ENCODE measurements around the gene CLPSL2.

CLPSL2 gene

DNA sequence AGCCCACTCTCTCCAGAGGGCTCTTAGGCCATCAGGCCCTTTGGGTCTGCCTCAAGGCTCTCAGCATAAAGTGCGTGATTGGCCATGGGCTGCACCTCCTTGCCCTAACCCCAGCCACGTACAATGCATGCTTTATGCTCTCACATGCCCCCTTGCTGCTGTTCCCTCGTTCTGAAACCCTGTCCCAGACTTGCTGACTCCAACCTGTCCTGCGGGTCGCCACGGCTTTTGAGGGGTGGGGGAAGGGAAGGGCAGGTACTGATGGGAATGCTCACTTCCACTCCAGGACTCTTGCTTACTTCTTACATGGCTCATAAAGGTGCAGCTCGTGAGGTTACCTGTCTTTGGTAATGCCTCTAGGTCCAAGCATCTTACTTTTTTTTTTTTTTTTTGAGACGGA, 33.6 kb upstream of the CLPSL2 start:
- in situ Hi-C loops (cut with HindIII; ENCODE audit: low sequenced_read_pairs) = loop anchor here (25.0 kb wide), 1 partner anchor 181 kb away; no protein-coding TSS in a partner anchor

DNA sequence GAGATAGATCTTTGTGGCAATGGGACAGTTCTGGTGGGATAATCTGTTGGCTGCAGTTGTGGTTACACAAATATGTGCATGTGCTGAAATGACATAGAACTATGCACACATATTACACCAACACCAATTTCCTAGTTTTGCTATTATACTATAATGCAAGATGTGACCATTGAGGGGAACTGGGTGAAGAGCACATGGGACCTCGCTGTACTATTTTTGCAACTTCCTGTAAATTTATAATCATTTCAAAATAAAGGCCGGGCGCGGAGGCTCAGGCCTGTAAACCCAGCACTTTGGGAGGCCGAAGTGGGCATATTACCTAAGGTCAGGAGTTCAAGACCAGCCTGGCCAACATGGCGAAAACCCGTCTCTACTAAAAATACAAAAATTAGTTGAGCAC, 30.9 kb upstream of the CLPSL2 start:
- in situ Hi-C loops (cut with HindIII; ENCODE audit: low sequenced_read_pairs) = loop anchor here (25.0 kb wide), 1 partner anchor 183 kb away; no protein-coding TSS in a partner anchor

DNA sequence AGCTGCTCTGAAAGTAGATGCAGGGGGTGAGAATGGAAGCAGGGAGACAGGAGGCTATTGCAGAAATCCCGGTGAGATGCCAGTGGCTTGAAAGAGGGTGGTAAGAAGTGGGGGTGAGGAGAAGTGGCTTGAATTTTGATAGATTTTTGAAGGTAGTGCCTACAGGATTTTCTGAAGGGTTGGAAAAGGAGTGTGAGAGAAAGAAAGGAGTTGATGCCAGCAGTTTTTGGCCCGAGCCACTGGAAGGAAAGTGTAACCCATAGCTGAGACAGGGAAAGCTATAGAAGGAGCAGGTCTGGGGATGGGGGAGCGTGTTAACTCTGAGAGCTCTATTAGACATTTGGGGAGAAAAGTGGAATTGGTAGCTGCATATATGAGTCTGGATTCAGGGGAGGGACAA, 29.9 kb upstream of the CLPSL2 start:
- in situ Hi-C loops (cut with HindIII; ENCODE audit: low sequenced_read_pairs) = loop anchor here (25.0 kb wide), 1 partner anchor 184 kb away; no protein-coding TSS in a partner anchor

DNA sequence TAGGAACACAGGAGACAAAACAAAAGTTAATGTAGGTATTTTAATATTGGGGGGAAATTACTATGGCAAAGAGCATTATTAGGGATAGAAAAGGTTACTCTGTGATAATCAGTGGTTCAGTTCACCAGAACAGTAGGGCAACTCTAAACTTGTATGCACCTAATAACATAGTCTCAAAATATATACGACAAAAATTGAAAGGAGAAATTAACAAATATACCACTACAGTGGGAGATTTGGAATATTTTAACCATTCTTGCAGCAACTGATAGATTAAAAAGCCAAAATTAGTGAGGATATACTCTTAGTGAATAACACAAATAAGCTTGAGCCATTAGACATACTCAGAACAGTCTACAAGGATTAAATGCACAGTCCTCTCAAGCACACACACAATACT, 28.5 kb upstream of the CLPSL2 start:
- in situ Hi-C loops (cut with HindIII; ENCODE audit: low sequenced_read_pairs) = loop anchor here (25.0 kb wide), 1 partner anchor 186 kb away; no protein-coding TSS in a partner anchor

DNA sequence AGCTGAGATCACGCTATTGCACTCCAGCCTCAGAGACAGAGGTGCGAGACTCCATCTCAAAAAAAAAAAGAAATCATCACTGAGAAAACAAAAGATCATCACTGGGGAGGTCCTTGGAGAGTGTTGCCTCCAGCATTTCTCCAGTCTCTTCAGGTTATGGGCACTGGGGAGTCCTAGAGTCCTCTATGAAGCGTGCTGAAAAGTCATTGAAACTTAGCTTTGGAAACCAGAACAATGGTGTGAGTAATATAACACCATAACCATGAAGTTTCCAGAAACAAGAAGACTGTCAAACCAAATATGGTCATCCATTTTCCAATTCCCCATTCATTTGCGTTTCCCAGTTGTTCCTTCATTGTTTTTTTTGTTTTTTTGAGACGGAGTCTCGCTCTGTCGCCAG, 25.8 kb upstream of the CLPSL2 start:
- in situ Hi-C loops (cut with HindIII; ENCODE audit: low sequenced_read_pairs) = no loop called here

DNA sequence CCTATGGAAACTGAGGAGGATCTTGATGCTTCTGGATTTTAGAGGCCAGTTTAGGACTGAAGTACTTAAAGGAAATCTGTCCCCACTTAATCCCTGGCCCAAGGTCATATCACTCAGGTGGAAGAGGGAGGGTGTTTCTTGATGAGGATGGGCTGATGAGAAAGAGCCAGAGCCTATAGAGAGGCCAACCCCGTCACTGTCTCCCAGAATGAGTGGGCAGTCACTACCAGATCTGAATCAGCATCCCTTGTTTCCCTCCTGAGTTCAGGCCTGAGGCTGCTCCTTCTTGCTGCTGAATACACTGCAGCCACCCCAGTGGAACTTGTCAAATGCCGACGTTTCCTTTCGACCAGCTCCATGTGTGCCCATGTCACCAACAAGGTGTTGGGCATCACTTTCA, 24.8 kb upstream of the CLPSL2 start:
- in situ Hi-C loops (cut with HindIII; ENCODE audit: low sequenced_read_pairs) = no loop called here

DNA sequence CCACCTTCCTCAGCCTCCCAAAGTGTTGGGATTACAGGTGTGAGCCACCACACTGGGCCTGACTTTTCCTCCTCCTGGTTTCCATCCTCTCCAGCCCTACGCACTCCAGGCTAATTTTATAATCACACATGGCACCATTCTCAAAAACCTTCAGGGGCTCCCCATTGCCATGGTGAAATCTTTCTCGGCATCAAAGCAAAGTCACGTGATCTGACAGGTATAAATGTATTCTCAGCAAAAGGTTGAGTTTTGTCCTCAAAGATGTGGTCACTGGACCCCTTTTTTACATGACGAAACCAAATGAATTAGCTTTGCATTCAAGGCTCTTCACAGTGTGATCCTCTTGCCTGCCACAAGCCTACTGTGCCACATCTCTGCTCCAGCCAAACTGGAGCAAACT, 24.1 kb upstream of the CLPSL2 start:
- in situ Hi-C loops (cut with HindIII; ENCODE audit: low sequenced_read_pairs) = no loop called here

DNA sequence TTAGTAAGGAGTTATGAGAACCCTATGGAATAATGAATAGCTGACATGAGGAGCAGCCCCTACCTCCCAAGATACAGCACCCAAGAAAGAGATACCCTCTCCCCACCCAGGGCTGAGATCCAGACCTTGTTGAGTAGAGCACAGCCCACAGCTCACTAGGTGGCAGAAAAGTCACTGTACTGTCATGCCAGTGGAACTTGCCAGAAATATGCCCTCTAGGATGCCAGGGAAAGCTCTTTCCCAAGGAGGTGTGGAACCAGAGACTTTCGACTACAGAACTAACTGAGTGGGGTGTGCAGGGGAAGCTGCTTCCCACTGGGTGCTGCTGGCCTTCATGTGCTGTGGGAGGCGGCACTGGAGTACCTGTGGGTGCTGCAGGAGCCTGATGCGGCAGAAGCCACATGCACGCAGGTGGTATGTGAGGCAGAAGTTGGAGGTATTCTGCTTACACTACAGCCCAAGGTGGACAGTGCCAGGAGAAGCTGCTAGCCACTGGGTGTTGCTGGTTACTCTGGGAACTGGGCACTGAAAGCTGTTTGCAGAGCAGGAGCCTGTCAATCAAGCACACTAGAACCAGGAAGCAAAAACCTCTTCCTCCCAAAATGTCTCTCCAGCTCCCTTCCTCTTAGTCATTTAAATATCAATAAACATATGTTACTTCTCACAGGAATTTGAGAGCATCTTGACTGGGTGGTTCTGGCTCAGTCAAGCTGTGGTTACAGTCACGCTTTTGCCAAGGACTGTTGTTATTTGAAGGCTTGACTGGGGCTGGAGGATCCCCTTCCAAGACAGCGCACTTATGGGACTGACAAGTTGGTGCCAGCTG, 21.7 kb upstream of the CLPSL2 start:
- in situ Hi-C loops (cut with HindIII; ENCODE audit: low sequenced_read_pairs) = no loop called here

DNA sequence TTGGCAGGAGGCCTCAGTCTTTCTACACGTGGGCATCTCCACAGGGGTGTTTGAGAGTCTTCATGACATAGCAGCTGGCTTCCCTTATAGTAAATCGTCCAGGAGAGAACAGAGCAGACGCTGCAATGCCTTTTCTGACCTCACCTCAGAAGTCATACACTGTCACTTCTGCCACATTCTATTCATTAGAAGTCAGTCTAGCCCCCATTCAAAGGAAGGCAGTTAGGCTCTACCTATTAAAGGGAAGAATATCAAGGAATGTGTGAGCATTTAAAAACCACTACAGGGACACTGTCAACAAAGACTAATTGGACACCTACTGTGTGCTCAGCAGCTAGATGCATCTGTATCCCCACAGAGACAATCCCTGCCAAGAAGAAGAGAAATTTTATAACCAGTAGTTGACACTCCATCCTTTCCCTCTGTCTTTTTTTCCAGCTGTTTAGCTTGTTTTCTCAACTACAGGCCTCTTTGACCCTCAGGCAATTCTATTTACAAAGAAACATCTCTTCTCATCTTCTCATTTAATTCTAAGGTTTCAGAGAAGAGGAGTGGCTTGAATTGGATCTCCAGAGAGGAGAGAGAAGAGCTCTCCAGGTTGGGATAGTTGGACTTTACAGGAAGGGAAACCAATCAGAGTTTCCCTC, 21.0 kb upstream of the CLPSL2 start:
- in situ Hi-C loops (cut with HindIII; ENCODE audit: low sequenced_read_pairs) = no loop called here

DNA sequence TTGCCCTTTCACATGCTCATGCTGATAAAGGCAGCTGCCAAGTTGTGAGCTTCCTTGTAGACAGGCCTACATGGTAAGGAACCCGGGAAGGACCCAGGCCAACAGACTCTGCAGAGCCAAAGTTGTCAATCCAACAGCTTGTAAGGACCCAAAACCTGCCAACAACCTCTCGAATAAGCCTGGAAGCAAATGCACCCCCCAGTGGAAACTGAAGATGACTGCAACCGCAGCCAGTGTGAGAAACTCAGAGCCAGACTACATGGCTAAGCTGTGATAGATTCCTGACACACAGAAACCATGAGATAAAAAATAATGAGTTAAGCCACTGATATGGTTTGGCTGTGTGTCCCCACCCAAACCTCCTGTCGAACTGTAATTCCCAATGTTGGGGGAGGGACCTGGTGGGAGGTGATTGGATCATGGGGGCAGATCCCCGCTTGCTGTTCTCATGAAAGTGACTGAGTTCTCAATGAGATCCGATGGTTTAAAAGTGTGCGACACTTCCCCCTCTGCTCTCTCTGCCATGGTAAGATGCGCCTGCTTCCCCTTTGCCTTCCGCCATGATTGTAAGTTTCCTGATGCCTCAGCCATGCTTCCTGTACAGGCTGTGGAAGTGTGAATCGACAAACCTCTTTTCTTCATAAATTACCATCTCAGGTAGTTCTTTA, 18.8 kb upstream of the CLPSL2 start:
- in situ Hi-C loops (cut with HindIII; ENCODE audit: low sequenced_read_pairs) = no loop called here

DNA sequence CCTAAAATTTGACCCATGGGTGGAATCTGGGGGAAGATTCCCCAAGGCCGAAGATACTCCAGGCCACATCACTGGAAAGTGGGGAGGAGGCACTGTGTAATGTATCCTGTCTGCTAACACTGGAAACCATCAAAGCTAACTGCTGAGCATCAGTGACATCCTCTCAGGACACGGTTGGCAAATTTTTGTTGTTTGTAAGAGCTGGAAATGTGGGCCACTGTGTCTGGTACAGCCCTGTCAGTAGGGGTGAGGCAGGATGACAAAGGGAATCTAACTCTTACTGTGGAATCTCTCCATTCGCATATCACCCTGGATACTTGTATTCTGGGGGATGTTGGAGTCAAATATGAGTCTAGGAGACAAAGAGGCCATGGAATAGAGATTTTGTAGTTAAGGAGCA, 17.0 kb upstream of the CLPSL2 start:
- in situ Hi-C loops (cut with HindIII; ENCODE audit: low sequenced_read_pairs) = no loop called here

DNA sequence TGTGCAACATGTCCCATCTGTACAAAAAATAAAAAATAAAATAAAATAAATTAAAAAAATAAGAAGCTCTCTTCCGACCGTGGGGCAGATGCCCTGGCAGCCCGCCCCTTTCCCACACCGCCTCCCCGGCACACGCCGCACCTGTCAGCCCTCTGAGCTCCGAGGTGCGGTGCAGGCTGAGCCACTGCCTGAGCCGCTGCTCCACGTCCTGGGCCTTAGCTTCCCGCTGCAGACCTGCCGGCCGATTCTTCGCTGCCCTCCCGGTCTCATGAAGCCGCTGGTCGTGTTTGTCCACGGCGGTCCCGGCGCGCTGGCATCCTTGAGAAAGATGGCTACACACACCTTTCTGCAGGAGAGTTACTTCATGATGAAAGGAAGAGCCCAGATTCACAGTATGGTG, 10.7 kb upstream of the CLPSL2 start:
- in situ Hi-C loops (cut with HindIII; ENCODE audit: low sequenced_read_pairs) = no loop called here

DNA sequence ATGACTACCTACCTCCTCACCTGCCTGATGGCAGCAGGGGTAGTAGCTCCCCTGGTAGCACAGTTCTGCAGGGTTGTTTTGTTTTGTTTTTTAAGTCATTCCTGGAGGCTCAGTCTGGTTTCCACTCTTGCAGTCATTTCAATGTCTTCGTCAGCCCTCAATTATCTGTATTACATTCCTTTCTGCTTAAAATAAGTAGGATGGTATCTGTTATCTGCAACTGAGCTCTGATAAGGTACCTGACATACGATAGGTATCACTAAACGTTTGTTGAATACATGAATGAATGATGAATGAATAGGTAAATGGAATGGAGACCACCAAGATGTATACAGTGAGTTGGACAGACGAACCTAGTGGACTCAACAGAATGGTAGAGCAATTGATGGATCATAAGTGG, 7.2 kb upstream of the CLPSL2 start:
- in situ Hi-C loops (cut with HindIII; ENCODE audit: low sequenced_read_pairs) = no loop called here

DNA sequence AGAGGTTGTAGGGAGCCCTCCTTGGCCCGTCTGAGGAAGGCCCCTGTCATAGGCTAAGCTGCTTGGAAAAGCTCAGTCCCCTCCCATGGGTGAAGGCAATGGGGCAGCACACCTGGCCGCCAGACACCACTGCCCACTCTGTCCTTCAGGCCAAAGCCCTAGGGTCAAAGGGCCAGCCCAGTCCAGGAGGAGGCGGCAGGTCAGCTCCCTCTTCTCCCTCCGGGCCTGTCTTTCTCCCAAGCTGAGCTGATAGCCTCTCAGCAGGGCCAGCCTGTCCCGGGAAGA, 5.1 kb upstream of the CLPSL2 start:
- in situ Hi-C loops (cut with HindIII; ENCODE audit: low sequenced_read_pairs) = no loop called here

DNA sequence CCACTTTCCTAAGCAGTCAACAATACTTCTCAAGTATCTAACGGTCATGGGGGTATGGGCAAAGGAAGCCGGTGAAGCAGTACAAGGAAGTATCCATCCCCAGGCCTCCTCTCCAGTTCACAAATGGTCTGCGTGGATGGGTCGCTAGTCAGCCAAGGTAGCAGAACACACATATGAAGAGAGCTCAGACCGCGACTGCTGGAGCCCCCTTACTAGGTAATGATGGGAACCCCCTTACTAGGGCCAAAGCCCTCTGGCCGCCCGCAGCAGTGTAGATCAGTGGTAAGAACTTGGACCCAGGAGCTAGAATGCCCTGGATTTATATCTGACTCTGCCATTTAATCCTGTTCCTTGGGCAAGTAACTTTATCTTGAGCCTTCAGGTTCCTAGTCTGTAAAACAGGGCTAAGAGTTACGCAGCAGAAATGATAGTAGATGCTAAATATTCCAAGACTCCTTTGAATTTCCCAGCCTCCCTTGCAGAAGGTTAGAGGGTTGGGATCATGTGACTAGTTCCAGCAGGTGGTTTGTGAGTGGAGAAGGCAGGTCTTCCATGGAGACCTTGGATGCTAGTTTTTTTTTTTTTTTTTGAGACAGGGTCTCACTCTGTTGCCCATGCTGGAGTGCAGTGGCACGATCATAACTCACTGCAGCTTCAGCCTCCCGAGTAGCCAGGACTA, 2.1 kb upstream of the CLPSL2 start:
- in situ Hi-C loops (cut with HindIII; ENCODE audit: low sequenced_read_pairs) = no loop called here

DNA sequence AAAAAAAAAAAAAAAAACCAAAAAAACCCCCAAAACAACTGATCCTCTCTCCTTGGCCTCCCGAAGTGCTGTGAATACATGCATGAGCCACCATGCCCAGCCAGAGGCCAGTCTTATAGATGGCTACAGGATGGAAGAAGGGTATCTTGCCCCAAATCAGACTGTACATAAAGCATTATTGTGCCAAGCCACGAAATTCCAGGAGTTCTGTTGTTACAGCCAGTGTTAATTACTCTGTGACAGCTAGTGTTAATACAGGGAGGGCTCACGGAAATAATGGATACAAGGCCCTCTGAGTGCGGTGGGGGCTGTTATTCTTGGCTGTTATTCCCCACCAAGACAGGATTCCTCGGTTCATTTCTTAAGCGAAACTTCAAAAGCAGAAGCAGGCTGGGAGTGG, 1.4 kb upstream of the CLPSL2 start:
- in situ Hi-C loops (cut with HindIII; ENCODE audit: low sequenced_read_pairs) = no loop called here

DNA sequence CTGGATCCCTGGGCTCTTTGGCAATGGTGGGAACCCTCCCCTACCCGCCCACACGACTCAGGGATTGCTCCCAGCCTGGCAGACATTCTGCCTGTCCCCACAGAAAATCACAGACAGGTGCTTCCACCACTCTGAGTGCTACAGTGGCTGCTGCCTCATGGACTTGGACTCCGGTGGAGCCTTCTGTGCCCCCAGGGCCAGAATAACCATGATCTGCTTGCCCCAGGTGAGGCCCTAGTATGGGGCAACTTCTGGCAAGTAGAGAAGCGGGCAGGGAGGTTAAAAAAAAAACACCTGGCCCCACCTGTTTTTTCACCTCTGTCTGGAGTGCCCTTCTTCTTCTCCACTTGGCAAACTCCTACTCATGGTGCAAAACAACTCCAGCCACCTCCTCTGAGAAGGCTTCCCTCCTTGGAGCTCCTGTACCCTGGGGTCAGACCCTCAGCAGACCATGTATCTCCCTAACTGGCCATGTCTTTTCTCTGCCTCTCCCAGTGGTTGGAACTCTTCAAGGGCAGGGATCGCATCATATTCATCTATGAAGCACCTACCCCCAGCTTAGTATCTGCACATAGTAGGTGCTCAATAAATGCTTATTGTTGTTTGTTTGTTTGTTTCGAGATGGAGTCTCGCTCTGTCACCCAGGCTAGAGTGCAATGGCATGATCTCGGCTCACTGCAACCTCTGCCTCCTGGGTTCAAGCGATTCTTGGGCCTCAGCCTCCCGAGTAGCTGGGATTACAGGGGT, 1.1 kb downstream of the CLPSL2 start:
- in situ Hi-C loops (cut with HindIII; ENCODE audit: low sequenced_read_pairs) = no loop called here

DNA sequence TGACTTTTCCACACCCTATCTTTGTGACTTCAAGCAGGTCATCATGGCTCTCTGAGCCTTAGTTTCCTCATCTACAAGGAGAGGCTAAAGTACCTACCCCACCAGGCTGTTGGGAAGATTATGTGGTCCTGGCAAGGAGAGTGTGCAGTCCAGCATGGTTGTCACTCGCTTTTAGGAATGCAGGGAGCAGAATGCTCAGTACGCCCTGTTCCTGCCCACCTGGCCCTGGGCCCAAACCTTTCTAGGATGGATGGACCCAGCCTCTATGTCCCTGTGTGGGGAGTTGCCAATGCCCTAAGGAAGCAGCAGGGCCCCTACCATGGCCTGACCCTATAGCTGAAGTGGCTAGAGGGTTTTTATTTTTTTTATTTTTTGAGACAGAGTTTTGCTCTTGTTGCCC, 2.0 kb downstream of the CLPSL2 start:
- in situ Hi-C loops (cut with HindIII; ENCODE audit: low sequenced_read_pairs) = no loop called here

DNA sequence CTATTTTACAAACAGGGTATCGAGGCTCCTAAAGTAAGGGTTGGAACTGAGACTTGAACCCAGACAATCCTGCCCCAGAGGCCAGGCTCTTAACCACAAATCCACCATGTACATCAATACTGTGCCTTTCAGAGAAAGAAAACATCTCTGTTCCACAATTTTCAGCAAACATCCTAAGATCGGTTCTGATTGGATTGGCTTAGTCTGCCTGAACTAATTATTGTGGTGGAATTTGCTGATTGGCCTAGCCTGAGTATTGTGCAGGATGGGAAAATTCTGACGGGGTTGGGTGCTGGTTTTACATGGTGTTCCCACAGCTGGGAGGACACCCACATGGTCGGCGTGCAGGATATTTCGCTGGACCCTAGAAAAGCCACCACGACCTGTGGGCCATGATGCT, 4.3 kb downstream of the CLPSL2 start, which contains the start of gene CLPSL1:
TSS of gene CLPSL1 (plus strand) at position 301 of the 400 bp plus-strand sequence. CDS start at position 393, 92 bp downstream.
- in situ Hi-C loops (cut with HindIII; ENCODE audit: low sequenced_read_pairs) = no loop called here

DNA sequence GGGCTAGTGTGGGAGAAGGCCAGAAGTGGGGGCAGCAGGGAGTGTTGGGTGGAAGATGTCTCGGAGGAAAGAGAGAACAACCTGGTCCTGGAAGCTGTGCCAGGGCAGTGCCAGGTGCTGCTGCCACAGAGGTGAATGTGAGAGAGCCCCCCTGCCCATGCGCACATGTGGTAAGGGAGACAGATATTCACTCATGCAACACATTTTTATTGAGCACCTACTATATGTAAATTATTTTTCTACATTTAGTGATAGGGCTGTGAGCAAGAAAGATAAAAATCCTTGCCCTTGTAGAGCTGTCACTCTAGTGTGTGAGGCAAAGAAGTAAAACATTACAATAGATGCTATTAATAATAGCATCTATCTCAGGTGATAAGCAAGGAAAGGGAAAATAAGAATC, 4.9 kb downstream of the CLPSL2 start:
- in situ Hi-C loops (cut with HindIII; ENCODE audit: low sequenced_read_pairs) = no loop called here

DNA sequence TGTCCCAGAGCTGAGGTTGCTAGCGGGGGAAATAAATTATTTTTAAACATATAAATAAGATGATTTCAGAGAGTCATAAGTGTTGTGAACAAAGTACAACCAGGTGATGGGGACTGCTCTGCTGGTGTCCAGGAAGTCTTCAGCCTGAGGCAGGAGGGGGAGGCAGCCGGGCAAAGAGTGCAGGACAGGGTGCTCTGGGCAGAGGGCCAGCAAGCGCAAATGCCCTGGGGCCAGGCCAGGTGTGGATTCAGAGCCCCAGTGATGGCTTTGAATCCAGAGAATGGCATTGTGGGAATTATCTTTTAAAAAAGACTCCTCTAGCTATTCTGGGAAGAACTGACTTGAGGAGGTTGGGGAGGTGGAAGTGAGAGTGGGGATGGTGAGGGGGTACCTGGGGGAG, 6.0 kb downstream of the CLPSL2 start:
- in situ Hi-C loops (cut with HindIII; ENCODE audit: low sequenced_read_pairs) = no loop called here

All from DLD1 (cell line).